Osteoblast (primary cell): ENCODE measurements around the gene KIRREL3. TPM values are rescaled to one million over a fixed set of nuclear protein-coding genes. Genes with fewer than 3 reads are reported as not detected.

ENCODE experiments used
- DNase-seq: peaks from one replicate; pipeline ENCODE4 v3.0.0; 2011; ENCODE audit warnings: low spot score, mixed read lengths; ENCODE audit not compliant: insufficient read length; ENCODE audit errors: missing footprints
- H2AFZ ChIP-seq: 2 replicates; pipeline ENCODE4 v1.6.0; 2011; ENCODE audit warnings: mild to moderate bottlenecking, low read length
- H3K27ac ChIP-seq: 2 replicates; pipeline ENCODE4 v1.5.1; 2011; ENCODE audit warnings: mild to moderate bottlenecking, low read depth, low read length, moderate library complexity
- H3K27me3 ChIP-seq: 2 replicates; pipeline ENCODE4 v1.6.0; 2012; ENCODE audit warnings: mild to moderate bottlenecking, control low read depth, inconsistent platforms, low read length, moderate library complexity; ENCODE audit not compliant: insufficient read depth
- H3K36me3 ChIP-seq: 2 replicates; pipeline ENCODE4 v1.5.1; 2011; ENCODE audit warnings: mild to moderate bottlenecking, low read length, control low read depth, moderate library complexity; ENCODE audit not compliant: insufficient read depth
- H3K4me1 ChIP-seq: 2 replicates; pipeline ENCODE4 v1.5.1; 2011; ENCODE audit warnings: mild to moderate bottlenecking, low read length, control low read depth, moderate library complexity; ENCODE audit not compliant: insufficient read depth
- H3K4me2 ChIP-seq: 2 replicates; pipeline ENCODE4 v1.6.0; 2011; ENCODE audit warnings: mild to moderate bottlenecking, low read length; ENCODE audit not compliant: insufficient read depth
- H3K4me3 ChIP-seq: fragments of 200-600 bp; sonication (generic); 3 replicates; pipeline ENCODE4 v1.5.1; 2012; ENCODE audit warnings: mild to moderate bottlenecking, low read length, inconsistent platforms; ENCODE audit not compliant: insufficient read depth
- H3K79me2 ChIP-seq: 2 replicates; pipeline ENCODE4 v1.6.0; 2012; ENCODE audit warnings: mild to moderate bottlenecking, low read length, control low read depth, inconsistent platforms; ENCODE audit not compliant: insufficient read depth
- H3K9me3 ChIP-seq: 2 replicates; pipeline ENCODE4 v1.5.1; 2011; ENCODE audit warnings: low read depth, low read length, control low read depth
- H4K20me1 ChIP-seq: 2 replicates; pipeline ENCODE4 v1.6.0; 2012; ENCODE audit warnings: mild to moderate bottlenecking, low read length, control low read depth; ENCODE audit not compliant: insufficient read depth
- CTCF ChIP-seq: IDR thresholded peaks from 2 replicates; pipeline ENCODE4 v1.5.1; 2011; ENCODE audit warnings: mild to moderate bottlenecking, low read depth, low read length, moderate library complexity; ENCODE audit errors: extremely low read depth
- total RNA-seq: library from RNA; depleted of rRNA; stranded (reverse); fragments of >200 nt; gene quantifications from 2 replicates; pipeline ENCODE4 v1.2.3, GENCODE V29; 2012

KIRREL3 gene
- total RNA-seq, 1 donor = 3.6 TPM

GRCh38 chr11:127000981-127001380 is 411 bp upstream of the KIRREL3 start:
- Histone ChIP-seq H3K79me2 (peaks cover 47% of the 10 kb centered on the region), H3K4me1 (peaks cover 36% of the 10 kb centered on the region), H3K9me3 (no peaks in the 10 kb centered on the region), H4K20me1 (no peaks in the 10 kb centered on the region), H3K27ac (peak overlapping the region; percentile 72), H2AFZ (peak overlapping the region; percentile 78), H3K4me3 (peak overlapping the region; percentile 79), H3K36me3 (no peaks in the 10 kb centered on the region), H3K4me2 (peak overlapping the region; percentile 87), H3K27me3 (no peaks in the 10 kb centered on the region)
- TF ChIP-seq CTCF = no peak
- DNase-seq = peak; percentile 71

GRCh38 chr11:126999366-126999765 is 1.2 kb downstream of the KIRREL3 start:
- Histone ChIP-seq H3K27me3 (no peaks in the 10 kb centered on the region), H3K4me2 (peak overlapping the region; percentile 87), H3K4me3 (peak overlapping the region; percentile 79), H3K27ac (peak overlapping the region; percentile 32), H3K79me2 (peaks cover 63% of the 10 kb centered on the region), H3K9me3 (no peaks in the 10 kb centered on the region), H3K36me3 (no peaks in the 10 kb centered on the region), H2AFZ (no peak overlapping the region), H4K20me1 (no peaks in the 10 kb centered on the region), H3K4me1 (peaks cover 44% of the 10 kb centered on the region)
- DNase-seq = no peak
- no peak for TF ChIP-seq CTCF

GRCh38 chr11:126997641-126998040 is 2.9 kb downstream of the KIRREL3 start:
- Histone ChIP-seq H4K20me1 (no peaks in the 10 kb centered on the region), H3K4me2 (peak overlapping the region; percentile 87), H3K27ac (no peak overlapping the region), H2AFZ (no peak overlapping the region), H3K79me2 (peaks cover 63% of the 10 kb centered on the region), H3K9me3 (no peaks in the 10 kb centered on the region), H3K4me1 (peaks cover 59% of the 10 kb centered on the region), H3K4me3 (no peak overlapping the region), H3K27me3 (no peaks in the 10 kb centered on the region), H3K36me3 (no peaks in the 10 kb centered on the region)
- no peak for TF ChIP-seq CTCF
- DNase-seq = no peak

GRCh38 chr11:126997196-126997595 is 3.4 kb downstream of the KIRREL3 start:
- Histone ChIP-seq H3K27ac (peak overlapping the region; percentile 100), H3K9me3 (no peaks in the 10 kb centered on the region), H3K36me3 (no peaks in the 10 kb centered on the region), H4K20me1 (no peaks in the 10 kb centered on the region), H2AFZ (no peak overlapping the region), H3K4me3 (no peak overlapping the region), H3K4me1 (peaks cover 63% of the 10 kb centered on the region), H3K4me2 (peak overlapping the region; percentile 41), H3K79me2 (peaks cover 63% of the 10 kb centered on the region), H3K27me3 (no peaks in the 10 kb centered on the region)
- no peak for TF ChIP-seq CTCF
- no peak for DNase-seq
